Kidney (tissue), 14 donors: ENCODE results near the gene PCDH1. TPM values are rescaled to one million over a fixed set of nuclear protein-coding genes. Genes with fewer than 3 reads are reported as not detected.
A peak's percentile ranks its signal among the peaks of the same experiment; 100 is the strongest.

Experiments used
- DNase-seq, 5 donors: peaks; one replicate each; pipeline ENCODE4 v3.0.0-alpha.2; 2013 to 2020
- FAIRE-seq: peaks from 2 replicates; lab custom pipeline; 2012; peaks lifted over from hg19 to GRCh38; lab: Jason Lieb, UNC
- H3K27ac ChIP-seq, 2 donors: one replicate each; pipeline ENCODE4 v1.7.0; 2013; ENCODE audit warnings: low read depth in 2 of 2, low read length in 2 of 2, inconsistent platforms in 1 of 2
- H3K27me3 ChIP-seq: one replicate; pipeline ENCODE4 v1.7.1; 2013; ENCODE audit warnings: low read length, inconsistent platforms; ENCODE audit not compliant: control insufficient read depth, insufficient read depth
- H3K36me3 ChIP-seq, 3 donors: one replicate each; pipeline versions ENCODE4 v1.7.0 to v1.7.1; 2013; ENCODE audit warnings: low read length in 3 of 3, control low read depth in 1 of 3, inconsistent platforms in 1 of 3; ENCODE audit not compliant: insufficient read depth in 3 of 3, control insufficient read depth in 2 of 3
- H3K4me1 ChIP-seq, 3 donors: one replicate each; pipeline versions ENCODE4 v1.7.0 to v1.7.1; 2013; ENCODE audit warnings: low read length in 3 of 3, inconsistent platforms in 1 of 3, low read depth in 1 of 3; ENCODE audit not compliant: control insufficient read depth in 2 of 3, insufficient read depth in 2 of 3
- H3K4me3 ChIP-seq, 3 donors: one replicate each; pipeline versions ENCODE4 v1.7.0 to v1.8.1; 2013; ENCODE audit warnings: low read length in 3 of 3, control low read depth in 1 of 3, inconsistent platforms in 1 of 3
- H3K9ac ChIP-seq, 3 donors: one replicate each; pipeline versions ENCODE4 v1.7.0 to v1.7.1; 2013; ENCODE audit warnings: low read length in 3 of 3, control low read depth in 1 of 3, inconsistent platforms in 1 of 3
- H3K9me3 ChIP-seq, 3 donors: one replicate each; pipeline versions ENCODE4 v1.7.0 to v1.7.1; 2013; ENCODE audit warnings: low read length in 3 of 3, control low read depth in 1 of 3, inconsistent platforms in 1 of 3; ENCODE audit not compliant: control insufficient read depth in 2 of 3, insufficient read depth in 1 of 3
- intact Hi-C: fragments of 100-400 bp; cut with DNase I; formaldehyde crosslinking; loops from one replicate; pipeline ENCODE4 v1.11.1; 2022
- polyA plus RNA-seq: library from polyadenylated mRNA; stranded (reverse); fragments of 350-450 nt; fragmentation: Illumina TruSeq; extraction: RNeasy Lipid Tissue Mini Kit (QIAGEN cat#74804); gene quantifications from one replicate; pipeline ENCODE4 v1.2.3, GENCODE V29; 2014; ENCODE audit warnings: low read depth, low replicate concordance; ENCODE audit not compliant: insufficient read depth
- total RNA-seq: library from RNA; stranded (reverse); fragmentation: NEBNext Ultra II Directional; extraction: Animal tissue kit (Norgen Biotek cat#: 25700); gene quantifications from one replicate; pipeline ENCODE4 v1.2.1, GENCODE V29; 2021
- TF ChIP-seq, protein P1 (sequence below): IDR thresholded peaks from 3 replicates; pipeline ENCODE4 v1.5.1; 2012; ENCODE audit warnings: mild to moderate bottlenecking, moderate library complexity, borderline replicate concordance; ENCODE audit not compliant: insufficient read depth; ENCODE audit errors: extremely low read depth
- donor health status: control.
- donor health status: control.
- donor health status: control.
- donor health status: control.
- donor health status: control.
- donor health status: DM: yes; HTN: yes; CAD: no.
- donor health status: Normal renal cell carcinoma (clear cell type).

The PCDH1 gene
- total and polyA plus RNA-seq, 2 donors from 2014 or later, result 37.3 to 147 TPM

GRCh38 chr5:141840826-141841360, 37.3 kb downstream of the PCDH1 start:
- intact Hi-C loops, result no loop called here
- Histone ChIP-seq H3K4me3 (no peak overlapping the region), H3K36me3 (no peaks in the 10 kb centered on the region), H3K9ac (peak overlapping the region in 1 of 3 donors; percentile 62), H3K4me1 (peaks cover 0 to 67% (median 65%) of the 10 kb centered on the region in 3 donors), H3K9me3 (no peaks in the 10 kb centered on the region), H3K27me3 (no peaks in the 10 kb centered on the region), H3K27ac (peak overlapping the region; percentile 80 to 90)
- DNase-seq (no peak), FAIRE-seq (no peak)
- TF ChIP-seq, protein P1, sequence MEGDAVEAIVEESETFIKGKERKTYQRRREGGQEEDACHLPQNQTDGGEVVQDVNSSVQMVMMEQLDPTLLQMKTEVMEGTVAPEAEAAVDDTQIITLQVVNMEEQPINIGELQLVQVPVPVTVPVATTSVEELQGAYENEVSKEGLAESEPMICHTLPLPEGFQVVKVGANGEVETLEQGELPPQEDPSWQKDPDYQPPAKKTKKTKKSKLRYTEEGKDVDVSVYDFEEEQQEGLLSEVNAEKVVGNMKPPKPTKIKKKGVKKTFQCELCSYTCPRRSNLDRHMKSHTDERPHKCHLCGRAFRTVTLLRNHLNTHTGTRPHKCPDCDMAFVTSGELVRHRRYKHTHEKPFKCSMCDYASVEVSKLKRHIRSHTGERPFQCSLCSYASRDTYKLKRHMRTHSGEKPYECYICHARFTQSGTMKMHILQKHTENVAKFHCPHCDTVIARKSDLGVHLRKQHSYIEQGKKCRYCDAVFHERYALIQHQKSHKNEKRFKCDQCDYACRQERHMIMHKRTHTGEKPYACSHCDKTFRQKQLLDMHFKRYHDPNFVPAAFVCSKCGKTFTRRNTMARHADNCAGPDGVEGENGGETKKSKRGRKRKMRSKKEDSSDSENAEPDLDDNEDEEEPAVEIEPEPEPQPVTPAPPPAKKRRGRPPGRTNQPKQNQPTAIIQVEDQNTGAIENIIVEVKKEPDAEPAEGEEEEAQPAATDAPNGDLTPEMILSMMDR, result no peak

- DNase-seq (peak in 2 of 5 donors; percentile 28 to 37), FAIRE-seq (no peak)
- H3K27ac ChIP-seq, result peak overlapping the region; percentile 80 to 90
- H3K36me3 ChIP-seq, result no peaks in the 10 kb centered on the region
- TF ChIP-seq, protein P1, result no peak
- H3K27me3 ChIP-seq, result no peaks in the 10 kb centered on the region
- no peak overlapping the region for H3K4me3 ChIP-seq
- peaks cover 0 to 71% (median 68%) of the 10 kb centered on the region in 3 donors for H3K4me1 ChIP-seq
- H3K9ac ChIP-seq, result peak overlapping the region in 1 of 3 donors; percentile 62
- H3K9me3 ChIP-seq, result no peaks in the 10 kb centered on the region
- intact Hi-C loops, result no loop called here
These were observed 37.9 kb downstream of the PCDH1 start for GRCh38 chr5:141840280-141840812.

DNA sequence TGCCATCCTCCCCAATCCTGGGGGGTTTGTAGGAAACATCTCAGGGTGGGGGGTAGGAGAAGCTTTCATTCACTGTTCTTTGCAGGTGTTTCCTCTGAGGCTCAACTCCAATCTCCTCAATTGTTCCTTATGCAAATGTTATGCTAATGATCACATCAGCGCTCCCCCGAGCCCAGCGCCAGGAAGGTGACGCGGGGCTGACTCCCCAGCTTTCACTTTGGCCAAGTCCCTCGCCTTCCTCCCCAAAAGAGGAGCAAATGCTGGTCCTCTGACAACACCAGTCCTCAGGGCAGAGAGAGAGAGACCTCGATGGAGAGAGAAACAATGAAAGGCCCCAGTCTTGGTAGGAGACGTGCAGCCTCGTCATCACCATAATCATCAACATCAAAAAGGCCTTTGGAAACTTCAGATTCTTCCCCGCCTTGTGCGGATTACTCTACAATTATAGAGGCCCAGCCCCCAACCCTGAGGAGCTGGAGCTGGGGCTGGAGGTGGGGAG, 39.1 kb downstream of the PCDH1 start:
- DNase-seq, result peak in 1 of 5 donors; percentile 63
- Histone ChIP-seq H3K27me3 (no peaks in the 10 kb centered on the region), H3K27ac (no peak overlapping the region), H3K4me3 (no peak overlapping the region), H3K36me3 (no peaks in the 10 kb centered on the region), H3K9ac (no peak overlapping the region), H3K9me3 (no peaks in the 10 kb centered on the region), H3K4me1 (peaks cover 0 to 58% (median 58%) of the 10 kb centered on the region in 3 donors)
- intact Hi-C loops, result no loop called here
- TF ChIP-seq, protein P1, result no peak
- FAIRE-seq, result no peak
